Measurements from ENCODE around the gene AARS2.
"Not testable (repeated sequence)": the region's sequence is repeated elsewhere in the genome, so short reads cannot be mapped to it uniquely, and the experiment has no call there.

The AARS2 gene

GRCh38 chr6:44342052-44342451, 28.9 kb upstream of the AARS2 start:
- no peaks in the 10 kb centered on the region for H3K36me3 ChIP-seq (ENCODE audit: control insufficient read depth, low read depth, low read length)
- H3K9ac ChIP-seq (ENCODE audit: low read length) = no peak overlapping the region
- no peaks in the 10 kb centered on the region for H3K4me1 ChIP-seq (ENCODE audit: control insufficient read depth, low read depth, low read length)
- no peak overlapping the region for H3K4me3 ChIP-seq (ENCODE audit: low read length)
- no peaks in the 10 kb centered on the region for H3K9me3 ChIP-seq (ENCODE audit: control insufficient read depth, low read depth, low read length)
- no peak overlapping the region for H3K27ac ChIP-seq (ENCODE audit: low read length)
- H3K27me3 ChIP-seq (ENCODE audit: control insufficient read depth, insufficient read depth, low read length) = no peaks in the 10 kb centered on the region

- Histone ChIP-seq H3K27ac (ENCODE audit: low read length) (no peak overlapping the region), H3K36me3 (ENCODE audit: control insufficient read depth, low read depth, low read length) (no peaks in the 10 kb centered on the region), H3K4me1 (ENCODE audit: control insufficient read depth, low read depth, low read length) (no peaks in the 10 kb centered on the region), H3K9ac (ENCODE audit: low read length) (no peak overlapping the region), H3K4me3 (ENCODE audit: low read length) (no peak overlapping the region), H3K27me3 (ENCODE audit: control insufficient read depth, insufficient read depth, low read length) (no peaks in the 10 kb centered on the region), H3K9me3 (ENCODE audit: control insufficient read depth, low read depth, low read length) (no peaks in the 10 kb centered on the region)
These were observed 28.1 kb upstream of the AARS2 start for GRCh38 chr6:44341095-44341890.

GRCh38 chr6:44339763-44340625, 26.8 kb upstream of the AARS2 start:
- no peak overlapping the region for H3K4me3 ChIP-seq (ENCODE audit: low read length)
- no peaks in the 10 kb centered on the region for H3K36me3 ChIP-seq (ENCODE audit: control insufficient read depth, low read depth, low read length)
- H3K27me3 ChIP-seq (ENCODE audit: control insufficient read depth, insufficient read depth, low read length) = no peaks in the 10 kb centered on the region
- H3K4me1 ChIP-seq (ENCODE audit: control insufficient read depth, low read depth, low read length) = peaks cover 5% of the 10 kb centered on the region
- H3K9me3 ChIP-seq (ENCODE audit: control insufficient read depth, low read depth, low read length) = no peaks in the 10 kb centered on the region
- no peak overlapping the region for H3K27ac ChIP-seq (ENCODE audit: low read length)
- no peak overlapping the region for H3K9ac ChIP-seq (ENCODE audit: low read length)

GRCh38 chr6:44339301-44339700, 26.2 kb upstream of the AARS2 start:
- Histone ChIP-seq H3K4me1 (ENCODE audit: control insufficient read depth, low read depth, low read length) (peaks cover 5% of the 10 kb centered on the region), H3K9ac (ENCODE audit: low read length) (no peak overlapping the region), H3K36me3 (ENCODE audit: control insufficient read depth, low read depth, low read length) (no peaks in the 10 kb centered on the region), H3K4me3 (ENCODE audit: low read length) (no peak overlapping the region), H3K9me3 (ENCODE audit: control insufficient read depth, low read depth, low read length) (no peaks in the 10 kb centered on the region), H3K27ac (ENCODE audit: low read length) (no peak overlapping the region), H3K27me3 (ENCODE audit: control insufficient read depth, insufficient read depth, low read length) (no peaks in the 10 kb centered on the region)

GRCh38 chr6:44338228-44339122, 25.3 kb upstream of the AARS2 start:
- Histone ChIP-seq H3K9ac (ENCODE audit: low read length) (no peak overlapping the region), H3K9me3 (ENCODE audit: control insufficient read depth, low read depth, low read length) (no peaks in the 10 kb centered on the region), H3K4me3 (ENCODE audit: low read length) (no peak overlapping the region), H3K36me3 (ENCODE audit: control insufficient read depth, low read depth, low read length) (no peaks in the 10 kb centered on the region), H3K27ac (ENCODE audit: low read length) (no peak overlapping the region), H3K4me1 (ENCODE audit: control insufficient read depth, low read depth, low read length) (peaks cover 5% of the 10 kb centered on the region), H3K27me3 (ENCODE audit: control insufficient read depth, insufficient read depth, low read length) (no peaks in the 10 kb centered on the region)

GRCh38 chr6:44335631-44336030, 22.5 kb upstream of the AARS2 start:
- Histone ChIP-seq H3K36me3 (ENCODE audit: control insufficient read depth, low read depth, low read length) (no peaks in the 10 kb centered on the region), H3K9me3 (ENCODE audit: control insufficient read depth, low read depth, low read length) (no peaks in the 10 kb centered on the region), H3K4me1 (ENCODE audit: control insufficient read depth, low read depth, low read length) (peaks cover 5% of the 10 kb centered on the region), H3K27ac (ENCODE audit: low read length) (no peak overlapping the region), H3K4me3 (ENCODE audit: low read length) (no peak overlapping the region), H3K27me3 (ENCODE audit: control insufficient read depth, insufficient read depth, low read length) (no peaks in the 10 kb centered on the region), H3K9ac (ENCODE audit: low read length) (no peak overlapping the region)

- H3K4me1 ChIP-seq (ENCODE audit: control insufficient read depth, low read depth, low read length) = peaks cover 7% of the 10 kb centered on the region
- peaks cover 8% of the 10 kb centered on the region for H3K27me3 ChIP-seq (ENCODE audit: control insufficient read depth, insufficient read depth, low read length)
- no peak overlapping the region for H3K27ac ChIP-seq (ENCODE audit: low read length)
These were observed 20.8 kb upstream of the AARS2 start for GRCh38 chr6:44333942-44334341.

GRCh38 chr6:44333273-44333919, 20.2 kb upstream of the AARS2 start:
- peaks cover 9% of the 10 kb centered on the region for H3K27me3 ChIP-seq (ENCODE audit: control insufficient read depth, insufficient read depth, low read length)
- no peak overlapping the region for H3K27ac ChIP-seq (ENCODE audit: low read length)
- H3K4me1 ChIP-seq (ENCODE audit: control insufficient read depth, low read depth, low read length) = peaks cover 8% of the 10 kb centered on the region
- no peaks in the 10 kb centered on the region for H3K36me3 ChIP-seq (ENCODE audit: control insufficient read depth, low read depth, low read length)
- H3K4me3 ChIP-seq (ENCODE audit: low read length) = no peak overlapping the region
- H3K9me3 ChIP-seq (ENCODE audit: control insufficient read depth, low read depth, low read length) = no peaks in the 10 kb centered on the region
- H3K9ac ChIP-seq (ENCODE audit: low read length) = no peak overlapping the region

More at GRCh38 chr6:44333942-44334341, 20.8 kb upstream of the AARS2 start:
- Histone ChIP-seq H3K9me3 (ENCODE audit: control insufficient read depth, low read depth, low read length) (no peaks in the 10 kb centered on the region), H3K9ac (ENCODE audit: low read length) (no peak overlapping the region), H3K36me3 (ENCODE audit: control insufficient read depth, low read depth, low read length) (no peaks in the 10 kb centered on the region), H3K4me3 (ENCODE audit: low read length) (no peak overlapping the region)

- no peak overlapping the region for H3K4me3 ChIP-seq (ENCODE audit: low read length)
- H3K36me3 ChIP-seq (ENCODE audit: control insufficient read depth, low read depth, low read length) = no peaks in the 10 kb centered on the region
- peaks cover 15% of the 10 kb centered on the region for H3K4me1 ChIP-seq (ENCODE audit: control insufficient read depth, low read depth, low read length)
- no peaks in the 10 kb centered on the region for H3K9me3 ChIP-seq (ENCODE audit: control insufficient read depth, low read depth, low read length)
- H3K27me3 ChIP-seq (ENCODE audit: control insufficient read depth, insufficient read depth, low read length) = peaks cover 9% of the 10 kb centered on the region
- no peak overlapping the region for H3K27ac ChIP-seq (ENCODE audit: low read length)
- no peak overlapping the region for H3K9ac ChIP-seq (ENCODE audit: low read length)
These were observed 19.4 kb upstream of the AARS2 start for GRCh38 chr6:44332585-44332984.

- H3K36me3 ChIP-seq (ENCODE audit: control insufficient read depth, low read depth, low read length) = no peaks in the 10 kb centered on the region
- H3K4me3 ChIP-seq (ENCODE audit: low read length) = no peak overlapping the region
- peaks cover 9% of the 10 kb centered on the region for H3K27me3 ChIP-seq (ENCODE audit: control insufficient read depth, insufficient read depth, low read length)
- no peak overlapping the region for H3K9ac ChIP-seq (ENCODE audit: low read length)
- no peak overlapping the region for H3K27ac ChIP-seq (ENCODE audit: low read length)
- peaks cover 15% of the 10 kb centered on the region for H3K4me1 ChIP-seq (ENCODE audit: control insufficient read depth, low read depth, low read length)
- no peaks in the 10 kb centered on the region for H3K9me3 ChIP-seq (ENCODE audit: control insufficient read depth, low read depth, low read length)
These were observed 16.7 kb upstream of the AARS2 start for GRCh38 chr6:44329858-44330257.

GRCh38 chr6:44328203-44328602, 15.1 kb upstream of the AARS2 start:
- H3K27ac ChIP-seq (ENCODE audit: low read length); H3K27me3 ChIP-seq (ENCODE audit: control insufficient read depth, insufficient read depth, low read length); H3K36me3 ChIP-seq (ENCODE audit: control insufficient read depth, low read depth, low read length); H3K9me3 ChIP-seq (ENCODE audit: control insufficient read depth, low read depth, low read length): not testable (repeated sequence)
- Histone ChIP-seq H3K4me3 (ENCODE audit: low read length) (peak overlapping the region; percentile 37), H3K9ac (ENCODE audit: low read length) (peak overlapping the region; percentile 6), H3K4me1 (ENCODE audit: control insufficient read depth, low read depth, low read length) (peaks cover 15% of the 10 kb centered on the region)

Data from iPS-18a (cell line).